GM12878 (cell line): Measurements from ENCODE around the gene CA9. TPM values are rescaled to one million over a fixed set of nuclear protein-coding genes. Genes with fewer than 3 reads are reported as not detected.

Experiments
- CBX5 ChIP-seq: sonication (generic); IDR thresholded peaks from 2 replicates; pipeline ENCODE4 v1.6.1; 2016; ENCODE audit warnings: low read depth, moderate library complexity, mild to moderate bottlenecking, inconsistent platforms
- EED ChIP-seq: sonication (generic); IDR thresholded peaks from 2 replicates; pipeline ENCODE4 v1.6.1; 2016; ENCODE audit warnings: antibody characterized with exemption, low read depth
- GATAD2B ChIP-seq: fragments of 450-650 bp; conservative IDR thresholded peaks from 2 replicates; pipeline ENCODE4 v1.6.1; 2017; ENCODE audit warnings: low read depth, mild to moderate bottlenecking, moderate library complexity
- KLF5 ChIP-seq: fragments of 450-650 bp; IDR thresholded peaks from 2 replicates; pipeline ENCODE4 v1.6.1; 2014; ENCODE audit warnings: mild to moderate bottlenecking; ENCODE audit not compliant: partially characterized antibody
- MEF2B ChIP-seq: fragments of 450-650 bp; IDR thresholded peaks from 2 replicates; pipeline ENCODE4 v1.6.1; 2018; ENCODE audit warnings: mild to moderate bottlenecking, moderate library complexity; ENCODE audit not compliant: partially characterized antibody, poor library complexity, severe bottlenecking
- SMAD1 ChIP-seq: fragments of 450-650 bp; IDR thresholded peaks from 2 replicates; pipeline ENCODE4 v1.6.1; 2018; ENCODE audit warnings: mild to moderate bottlenecking, low read depth; ENCODE audit not compliant: partially characterized antibody
- SMAD5 ChIP-seq: IDR thresholded peaks from 2 replicates; pipeline ENCODE4 v1.6.1; 2016; ENCODE audit warnings: antibody characterized with exemption, low read depth
- SMARCA5 ChIP-seq: fragments of 450-650 bp; IDR thresholded peaks from 2 replicates; pipeline ENCODE4 v1.6.1; 2017; ENCODE audit warnings: mild to moderate bottlenecking
- SMC3 ChIP-seq: IDR thresholded peaks from 2 replicates; pipeline ENCODE4 v1.6.1; 2011; ENCODE audit warnings: low read length, improper control_type of control experiment, borderline replicate concordance
- STAT3 ChIP-seq: IDR thresholded peaks from 2 replicates; pipeline ENCODE4 v1.6.1; 2011; ENCODE audit warnings: low read depth, low read length, improper control_type of control experiment
- TAF1 ChIP-seq: IDR thresholded peaks from 2 replicates; pipeline ENCODE4 v1.6.1; 2011; ENCODE audit warnings: mild to moderate bottlenecking, low read depth, low read length, borderline replicate concordance
- TCF3 ChIP-seq: IDR thresholded peaks from 2 replicates; pipeline ENCODE4 v1.6.1; 2012; ENCODE audit warnings: low read depth, mild to moderate bottlenecking, low read length, borderline replicate concordance; ENCODE audit not compliant: insufficient read depth
- ZNF217 ChIP-seq: fragments of 450-650 bp; IDR thresholded peaks from 2 replicates; pipeline ENCODE4 v1.6.1; 2017; ENCODE audit warnings: antibody characterized with exemption, mild to moderate bottlenecking
- ZNF622 ChIP-seq: fragments of 450-650 bp; IDR thresholded peaks from 2 replicates; pipeline ENCODE4 v1.6.1; 2017; ENCODE audit warnings: mild to moderate bottlenecking, inconsistent platforms
- polyA plus RNA-seq, 11 experiments: library from polyadenylated mRNA; depleted of rRNA in 4 of 11; unstranded in 6 of 11; stranded (reverse) in 5 of 11; fragments of >200 nt; fragmentation: Nextera tagmentation in 4 of 11; fragmentation: Illumina TruSeq in 1 of 11; extraction: Ambion mirVana in 4 of 11; extraction: Trizol in 1 of 11; gene quantifications; 1 replicate in 1 of 11; 2 replicates in 10 of 11; pipeline versions ENCODE4 v1.2.1 to v1.2.3, GENCODE V29; 2011 to 2016; ENCODE audit warnings: inconsistent platforms in 2 of 11, missing spikeins in 2 of 11, low read depth in 1 of 11
- total RNA-seq, 4 experiments: library from RNA; depleted of rRNA in 3 of 4; stranded (reverse); fragments of >200 nt in 3 of 4; fragmentation: Illumina TruSeq in 1 of 4; extraction: Trizol in 1 of 4; gene quantifications; 2 replicates each; pipeline versions ENCODE4 v1.2.1 to v1.2.3, GENCODE V29; 2013 to 2021
- TF ChIP-seq, protein P1 (sequence below): fragments of 450-650 bp; formaldehyde crosslinking; IDR thresholded peaks from 2 replicates; pipeline ENCODE4 v1.4.0; 2020; ENCODE audit warnings: mild to moderate bottlenecking, moderate library complexity
- TF ChIP-seq, protein P2 (sequence below): fragments of 450-650 bp; formaldehyde crosslinking; IDR thresholded peaks from 2 replicates; pipeline ENCODE4 v1.5.0; 2022; ENCODE audit warnings: mild to moderate bottlenecking, missing genetic modification characterization
- TF ChIP-seq, protein P3 (sequence below): IDR thresholded peaks from 2 replicates; pipeline ENCODE4 v1.6.1; 2012; ENCODE audit warnings: low read depth, low read length, improper control_type of control experiment
- TF ChIP-seq, protein P4 (sequence below): IDR thresholded peaks from 2 replicates; pipeline ENCODE4 v1.6.1; 2012; ENCODE audit warnings: mild to moderate bottlenecking, low read depth, low read length

CA9 gene
- total and polyA plus RNA-seq, 10 of the 15 experiments (the other 5 are each of a cell fraction or from before 2014, with no cell fraction given): 0.53 to 6.6 (median 1.2) TPM

DNA sequence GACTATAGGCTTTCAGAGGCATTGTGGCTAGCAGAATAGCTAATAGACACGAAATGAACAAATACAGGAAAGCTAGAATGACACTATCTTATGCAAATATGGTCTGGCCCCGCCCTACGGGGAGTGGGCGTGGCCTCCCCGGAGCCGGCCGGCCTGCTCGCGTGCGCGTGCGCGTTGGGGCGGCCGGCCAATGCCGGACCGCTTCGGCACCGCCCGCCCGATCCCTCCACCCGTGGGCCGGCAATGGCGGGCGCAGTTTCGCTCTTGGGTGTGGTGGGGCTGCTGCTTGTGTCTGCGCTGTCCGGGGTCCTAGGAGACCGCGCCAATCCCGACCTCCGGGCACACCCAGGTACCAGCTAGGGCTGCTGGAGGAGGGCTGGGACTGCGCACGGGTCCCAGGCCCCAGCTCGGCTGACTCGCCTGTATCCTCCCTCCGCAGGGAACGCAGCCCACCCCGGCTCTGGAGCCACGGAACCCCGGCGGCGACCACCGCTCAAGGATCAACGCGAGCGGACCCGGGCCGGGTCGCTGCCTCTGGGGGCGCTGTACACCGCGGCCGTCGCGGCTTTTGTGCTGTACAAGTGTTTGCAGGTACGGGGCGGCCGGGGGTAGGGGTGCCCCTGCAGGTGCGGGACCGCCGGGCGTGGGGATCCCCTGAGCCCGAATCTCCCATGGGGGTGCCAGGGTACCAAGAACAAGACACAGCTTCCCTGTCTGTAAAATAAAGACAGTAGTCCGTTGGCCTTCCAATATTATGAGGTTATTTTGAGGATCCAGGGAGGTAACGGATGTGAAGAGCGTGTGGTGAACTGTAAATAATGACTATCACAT, 15.4 kb upstream of the CA9 start, which contains the start of gene CCDC107 (continued):
- TF ChIP-seq, protein P1, sequence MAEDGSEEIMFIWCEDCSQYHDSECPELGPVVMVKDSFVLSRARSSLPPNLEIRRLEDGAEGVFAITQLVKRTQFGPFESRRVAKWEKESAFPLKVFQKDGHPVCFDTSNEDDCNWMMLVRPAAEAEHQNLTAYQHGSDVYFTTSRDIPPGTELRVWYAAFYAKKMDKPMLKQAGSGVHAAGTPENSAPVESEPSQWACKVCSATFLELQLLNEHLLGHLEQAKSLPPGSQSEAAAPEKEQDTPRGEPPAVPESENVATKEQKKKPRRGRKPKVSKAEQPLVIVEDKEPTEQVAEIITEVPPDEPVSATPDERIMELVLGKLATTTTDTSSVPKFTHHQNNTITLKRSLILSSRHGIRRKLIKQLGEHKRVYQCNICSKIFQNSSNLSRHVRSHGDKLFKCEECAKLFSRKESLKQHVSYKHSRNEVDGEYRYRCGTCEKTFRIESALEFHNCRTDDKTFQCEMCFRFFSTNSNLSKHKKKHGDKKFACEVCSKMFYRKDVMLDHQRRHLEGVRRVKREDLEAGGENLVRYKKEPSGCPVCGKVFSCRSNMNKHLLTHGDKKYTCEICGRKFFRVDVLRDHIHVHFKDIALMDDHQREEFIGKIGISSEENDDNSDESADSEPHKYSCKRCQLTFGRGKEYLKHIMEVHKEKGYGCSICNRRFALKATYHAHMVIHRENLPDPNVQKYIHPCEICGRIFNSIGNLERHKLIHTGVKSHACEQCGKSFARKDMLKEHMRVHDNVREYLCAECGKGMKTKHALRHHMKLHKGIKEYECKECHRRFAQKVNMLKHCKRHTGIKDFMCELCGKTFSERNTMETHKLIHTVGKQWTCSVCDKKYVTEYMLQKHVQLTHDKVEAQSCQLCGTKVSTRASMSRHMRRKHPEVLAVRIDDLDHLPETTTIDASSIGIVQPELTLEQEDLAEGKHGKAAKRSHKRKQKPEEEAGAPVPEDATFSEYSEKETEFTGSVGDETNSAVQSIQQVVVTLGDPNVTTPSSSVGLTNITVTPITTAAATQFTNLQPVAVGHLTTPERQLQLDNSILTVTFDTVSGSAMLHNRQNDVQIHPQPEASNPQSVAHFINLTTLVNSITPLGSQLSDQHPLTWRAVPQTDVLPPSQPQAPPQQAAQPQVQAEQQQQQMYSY (CRISPR knock-in tag): no peak
- TF ChIP-seq CBX5 (no peak), SMAD5 (no peak), TAF1 (peak; percentile 76), EED (no peak), SMARCA5 (peak; percentile 94), ZNF622 (no peak), TCF3 (peak; percentile 34; the same call in 1 of the 2 replicates), MEF2B (peak; percentile 64), SMAD1 (no peak), GATAD2B (peak; percentile 93; the same call in 1 of the 2 replicates), SMC3 (0 out of 2 replicates have a peak, but pooled peaks have one; percentile 4), STAT3 (no peak), ZNF217 (peak; percentile 75; the same call in 1 of the 2 replicates), KLF5 (no peak)
- TF ChIP-seq, protein P2, sequence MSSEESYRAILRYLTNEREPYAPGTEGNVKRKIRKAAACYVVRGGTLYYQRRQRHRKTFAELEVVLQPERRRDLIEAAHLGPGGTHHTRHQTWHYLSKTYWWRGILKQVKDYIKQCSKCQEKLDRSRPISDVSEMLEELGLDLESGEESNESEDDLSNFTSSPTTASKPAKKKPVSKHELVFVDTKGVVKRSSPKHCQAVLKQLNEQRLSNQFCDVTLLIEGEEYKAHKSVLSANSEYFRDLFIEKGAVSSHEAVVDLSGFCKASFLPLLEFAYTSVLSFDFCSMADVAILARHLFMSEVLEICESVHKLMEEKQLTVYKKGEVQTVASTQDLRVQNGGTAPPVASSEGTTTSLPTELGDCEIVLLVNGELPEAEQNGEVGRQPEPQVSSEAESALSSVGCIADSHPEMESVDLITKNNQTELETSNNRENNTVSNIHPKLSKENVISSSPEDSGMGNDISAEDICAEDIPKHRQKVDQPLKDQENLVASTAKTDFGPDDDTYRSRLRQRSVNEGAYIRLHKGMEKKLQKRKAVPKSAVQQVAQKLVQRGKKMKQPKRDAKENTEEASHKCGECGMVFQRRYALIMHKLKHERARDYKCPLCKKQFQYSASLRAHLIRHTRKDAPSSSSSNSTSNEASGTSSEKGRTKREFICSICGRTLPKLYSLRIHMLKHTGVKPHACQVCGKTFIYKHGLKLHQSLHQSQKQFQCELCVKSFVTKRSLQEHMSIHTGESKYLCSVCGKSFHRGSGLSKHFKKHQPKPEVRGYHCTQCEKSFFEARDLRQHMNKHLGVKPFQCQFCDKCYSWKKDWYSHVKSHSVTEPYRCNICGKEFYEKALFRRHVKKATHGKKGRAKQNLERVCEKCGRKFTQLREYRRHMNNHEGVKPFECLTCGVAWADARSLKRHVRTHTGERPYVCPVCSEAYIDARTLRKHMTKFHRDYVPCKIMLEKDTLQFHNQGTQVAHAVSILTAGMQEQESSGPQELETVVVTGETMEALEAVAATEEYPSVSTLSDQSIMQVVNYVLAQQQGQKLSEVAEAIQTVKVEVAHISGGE: no peak
- TF ChIP-seq, protein P3, sequence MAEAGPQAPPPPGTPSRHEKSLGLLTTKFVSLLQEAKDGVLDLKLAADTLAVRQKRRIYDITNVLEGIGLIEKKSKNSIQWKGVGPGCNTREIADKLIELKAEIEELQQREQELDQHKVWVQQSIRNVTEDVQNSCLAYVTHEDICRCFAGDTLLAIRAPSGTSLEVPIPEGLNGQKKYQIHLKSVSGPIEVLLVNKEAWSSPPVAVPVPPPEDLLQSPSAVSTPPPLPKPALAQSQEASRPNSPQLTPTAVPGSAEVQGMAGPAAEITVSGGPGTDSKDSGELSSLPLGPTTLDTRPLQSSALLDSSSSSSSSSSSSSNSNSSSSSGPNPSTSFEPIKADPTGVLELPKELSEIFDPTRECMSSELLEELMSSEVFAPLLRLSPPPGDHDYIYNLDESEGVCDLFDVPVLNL: no peak
- TF ChIP-seq, protein P4, sequence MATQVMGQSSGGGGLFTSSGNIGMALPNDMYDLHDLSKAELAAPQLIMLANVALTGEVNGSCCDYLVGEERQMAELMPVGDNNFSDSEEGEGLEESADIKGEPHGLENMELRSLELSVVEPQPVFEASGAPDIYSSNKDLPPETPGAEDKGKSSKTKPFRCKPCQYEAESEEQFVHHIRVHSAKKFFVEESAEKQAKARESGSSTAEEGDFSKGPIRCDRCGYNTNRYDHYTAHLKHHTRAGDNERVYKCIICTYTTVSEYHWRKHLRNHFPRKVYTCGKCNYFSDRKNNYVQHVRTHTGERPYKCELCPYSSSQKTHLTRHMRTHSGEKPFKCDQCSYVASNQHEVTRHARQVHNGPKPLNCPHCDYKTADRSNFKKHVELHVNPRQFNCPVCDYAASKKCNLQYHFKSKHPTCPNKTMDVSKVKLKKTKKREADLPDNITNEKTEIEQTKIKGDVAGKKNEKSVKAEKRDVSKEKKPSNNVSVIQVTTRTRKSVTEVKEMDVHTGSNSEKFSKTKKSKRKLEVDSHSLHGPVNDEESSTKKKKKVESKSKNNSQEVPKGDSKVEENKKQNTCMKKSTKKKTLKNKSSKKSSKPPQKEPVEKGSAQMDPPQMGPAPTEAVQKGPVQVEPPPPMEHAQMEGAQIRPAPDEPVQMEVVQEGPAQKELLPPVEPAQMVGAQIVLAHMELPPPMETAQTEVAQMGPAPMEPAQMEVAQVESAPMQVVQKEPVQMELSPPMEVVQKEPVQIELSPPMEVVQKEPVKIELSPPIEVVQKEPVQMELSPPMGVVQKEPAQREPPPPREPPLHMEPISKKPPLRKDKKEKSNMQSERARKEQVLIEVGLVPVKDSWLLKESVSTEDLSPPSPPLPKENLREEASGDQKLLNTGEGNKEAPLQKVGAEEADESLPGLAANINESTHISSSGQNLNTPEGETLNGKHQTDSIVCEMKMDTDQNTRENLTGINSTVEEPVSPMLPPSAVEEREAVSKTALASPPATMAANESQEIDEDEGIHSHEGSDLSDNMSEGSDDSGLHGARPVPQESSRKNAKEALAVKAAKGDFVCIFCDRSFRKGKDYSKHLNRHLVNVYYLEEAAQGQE: peak; percentile 62; the same call in 1 of the 2 replicates
